ENCODE data around the gene ZNF615. TPM values are rescaled to one million over a fixed set of nuclear protein-coding genes. Genes with fewer than 3 reads are reported as not detected.
"Not testable (repeated sequence)": the region's sequence is repeated elsewhere in the genome, so short reads cannot be mapped to it uniquely, and the experiment has no call there.

Gene ZNF615
- 10.4 and 11.4 TPM in 2 replicates for total RNA-seq (2014; rRNA removed; shearing (Covaris generic))

DNA sequence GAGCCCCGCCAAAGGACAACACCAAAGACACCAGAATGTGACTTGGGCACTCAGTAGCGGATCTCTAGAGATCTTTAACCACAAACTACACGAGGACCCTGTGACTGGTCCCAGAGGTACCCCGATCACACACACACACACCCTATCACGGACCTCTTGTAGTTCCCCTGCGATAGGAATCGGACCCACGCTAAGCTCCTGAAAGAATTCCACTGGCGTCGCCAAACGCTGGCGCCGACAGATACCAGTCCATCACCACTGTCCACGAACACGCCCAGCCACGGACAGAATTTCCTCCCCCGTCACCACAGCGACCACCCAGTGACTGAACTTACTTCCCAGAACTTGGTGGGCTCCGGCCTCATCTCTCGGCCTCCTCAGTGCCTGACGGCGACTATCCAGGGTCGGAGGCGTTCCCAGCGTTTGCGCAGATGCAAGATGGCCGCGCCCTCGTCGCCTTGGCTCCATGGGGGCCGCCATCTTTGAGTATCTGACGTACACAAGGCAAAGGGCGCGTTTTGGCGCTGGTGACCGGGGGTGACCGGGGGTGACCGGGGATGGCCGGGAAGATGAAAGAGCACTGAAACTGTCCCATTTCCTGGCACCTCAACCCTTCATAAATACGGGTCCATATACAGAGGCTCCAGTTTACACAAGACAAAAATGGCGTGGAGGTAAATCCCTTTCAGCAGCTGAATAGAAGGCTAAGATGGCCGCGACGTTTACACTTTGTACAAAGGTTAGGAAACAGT, at the start of gene ZNF615:
Gene ZNF615 (minus strand): TSS at position 406 of the 752 bp plus-strand sequence. CDS start 4,500 bp downstream, outside the sequence.
- Histone ChIP-seq H3K4me1 (peaks cover 4% of the 10 kb centered on the region; the same call in 1 of the 2 replicates), H3K4me3 (peak within 1 kb of the TSS; percentile 83), H3K9me3 (replicated peaks) (peaks cover 4% of the 10 kb centered on the region; the same call in 1 of the 2 replicates), H3K27ac (peak within 1 kb of the TSS; percentile 94), H3K27me3 (no peaks in the 10 kb centered on the region), H3K36me3 (peaks cover 9% of the 10 kb centered on the region)
- peak; percentile 89 to 92 for DNase-seq

DNA sequence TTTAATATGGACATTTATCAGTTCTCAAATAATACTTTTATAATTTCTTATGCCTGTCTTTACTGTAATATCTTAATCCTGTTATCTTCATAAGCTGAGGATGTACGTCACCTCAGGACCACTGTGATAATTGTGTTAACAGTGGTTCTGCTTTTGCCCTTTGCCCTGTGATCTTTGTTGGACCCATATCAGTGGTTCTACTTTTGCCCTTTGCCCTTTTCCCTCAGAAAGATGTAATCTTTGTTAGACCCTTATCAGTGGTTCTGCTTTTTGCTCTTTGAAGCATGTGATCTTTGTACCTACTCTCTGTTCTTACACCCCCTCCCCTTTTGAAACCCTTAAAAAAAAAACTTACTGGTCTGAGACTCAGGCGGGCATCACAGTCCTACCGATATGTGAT, 48.5 kb upstream of the ZNF615 start:
- H3K27me3 ChIP-seq, DNase-seq, H3K36me3 ChIP-seq, H3K4me3 ChIP-seq, H3K27ac ChIP-seq, H3K4me1 ChIP-seq: not testable (repeated sequence)
- H3K9me3 ChIP-seq (replicated peaks) = peaks cover 14% of the 10 kb centered on the region

DNA sequence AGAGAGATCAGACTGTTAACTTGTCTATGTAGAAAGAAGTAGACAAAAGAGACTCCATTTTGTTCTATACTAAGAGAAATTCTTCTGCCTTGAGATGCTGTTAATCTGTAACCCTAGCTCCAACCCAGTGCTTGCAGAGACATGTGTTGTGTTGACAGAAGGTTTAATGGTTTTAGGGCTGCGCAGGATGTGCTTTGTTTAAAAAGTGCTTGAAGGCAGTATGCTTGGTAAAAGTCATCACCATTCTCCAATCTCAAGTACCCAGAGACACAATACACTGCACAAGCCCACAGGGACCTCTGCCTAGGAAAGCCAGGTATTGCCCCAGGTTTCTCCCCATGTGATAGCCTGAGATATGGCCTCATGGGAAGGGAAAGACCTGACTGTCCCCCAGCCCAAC, 43.7 kb upstream of the ZNF615 start:
- not testable (repeated sequence) for H3K27ac ChIP-seq, H3K4me3 ChIP-seq, H3K4me1 ChIP-seq, H3K36me3 ChIP-seq, DNase-seq, H3K27me3 ChIP-seq
- H3K9me3 ChIP-seq (replicated peaks) = peaks cover 20% of the 10 kb centered on the region

DNA sequence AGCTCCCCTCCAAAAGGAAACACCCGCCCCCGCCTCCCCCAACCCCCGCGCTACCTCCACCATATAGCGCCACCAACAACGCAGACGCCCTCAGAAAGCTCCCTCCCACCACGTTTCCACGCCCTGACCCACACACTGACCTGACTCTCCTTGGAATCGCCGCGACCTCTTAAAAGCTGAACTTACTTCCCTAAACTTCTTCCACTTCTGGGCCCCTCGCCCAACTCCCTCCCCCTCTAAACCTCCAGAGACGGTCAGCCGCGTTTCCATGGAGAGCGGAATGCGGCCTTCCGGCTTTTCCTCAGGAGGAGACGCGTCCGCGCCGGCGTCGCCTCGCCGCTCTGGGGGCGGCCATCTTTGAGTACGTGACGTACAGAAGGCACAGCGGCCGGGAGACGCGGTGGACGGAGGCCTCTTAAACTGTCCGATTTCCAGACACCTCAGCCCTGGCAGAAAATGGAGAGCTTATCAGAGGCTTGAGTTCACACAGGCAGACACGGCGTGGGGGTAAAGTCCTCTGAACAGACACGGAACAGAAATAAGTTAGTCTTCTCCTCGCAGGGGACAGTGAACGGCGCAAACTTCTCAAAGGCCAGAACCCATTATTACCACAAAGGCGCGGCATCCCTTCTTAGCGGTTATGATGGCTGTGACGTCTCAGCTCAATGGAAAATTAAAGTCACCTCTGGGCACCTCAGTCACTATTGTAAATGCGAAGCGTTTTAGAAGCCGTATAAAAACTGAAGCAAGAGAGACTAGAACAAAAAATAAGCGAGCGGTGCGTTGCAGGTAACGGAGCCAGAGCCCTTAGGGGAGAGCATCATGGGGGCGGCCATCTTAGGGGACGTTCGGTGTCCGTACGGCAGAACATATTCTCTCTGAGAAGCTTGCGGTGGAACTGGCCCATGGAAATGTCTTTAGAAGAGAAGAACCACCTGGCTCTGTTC, 40.8 kb upstream of the ZNF615 start, which contains the start of gene ZNF432:
Gene ZNF432 (minus strand): TSS at position 284 of the 947 bp plus-strand sequence. CDS start 1,970 bp downstream, outside the sequence.
- peak within 1 kb of the TSS; percentile 73 for H3K4me3 ChIP-seq
- no peaks in the 10 kb centered on the region for H3K4me1 ChIP-seq
- peak; percentile 91 to 92 for DNase-seq
- H3K36me3 ChIP-seq = peaks cover 30% of the 10 kb centered on the region
- H3K27ac ChIP-seq = peak within 1 kb of the TSS; percentile 84
- H3K9me3 ChIP-seq (replicated peaks) = peaks cover 20% of the 10 kb centered on the region
- H3K27me3 ChIP-seq = no peaks in the 10 kb centered on the region

DNA sequence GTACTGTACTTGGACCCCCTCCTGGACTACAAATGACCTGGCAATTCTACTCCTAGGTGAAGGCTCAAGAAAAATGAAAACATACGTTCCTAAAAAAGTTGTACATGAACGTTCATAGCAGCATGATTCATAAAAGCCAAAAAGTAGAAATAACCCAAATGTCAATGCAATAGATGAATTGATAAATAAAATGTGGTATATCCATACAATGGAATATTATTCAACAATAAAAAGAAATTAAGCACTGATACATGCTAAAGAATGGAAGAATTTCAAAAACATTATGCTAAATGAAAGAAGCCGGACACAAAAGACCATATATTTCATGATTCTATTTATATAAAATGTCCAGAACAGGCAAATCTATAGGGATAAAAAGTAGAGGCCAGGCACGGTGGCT, 31.2 kb upstream of the ZNF615 start:
- H3K9me3 ChIP-seq (replicated peaks) = peaks cover 32% of the 10 kb centered on the region
- peaks cover 84% of the 10 kb centered on the region for H3K36me3 ChIP-seq
- no peaks in the 10 kb centered on the region for H3K27me3 ChIP-seq

DNA sequence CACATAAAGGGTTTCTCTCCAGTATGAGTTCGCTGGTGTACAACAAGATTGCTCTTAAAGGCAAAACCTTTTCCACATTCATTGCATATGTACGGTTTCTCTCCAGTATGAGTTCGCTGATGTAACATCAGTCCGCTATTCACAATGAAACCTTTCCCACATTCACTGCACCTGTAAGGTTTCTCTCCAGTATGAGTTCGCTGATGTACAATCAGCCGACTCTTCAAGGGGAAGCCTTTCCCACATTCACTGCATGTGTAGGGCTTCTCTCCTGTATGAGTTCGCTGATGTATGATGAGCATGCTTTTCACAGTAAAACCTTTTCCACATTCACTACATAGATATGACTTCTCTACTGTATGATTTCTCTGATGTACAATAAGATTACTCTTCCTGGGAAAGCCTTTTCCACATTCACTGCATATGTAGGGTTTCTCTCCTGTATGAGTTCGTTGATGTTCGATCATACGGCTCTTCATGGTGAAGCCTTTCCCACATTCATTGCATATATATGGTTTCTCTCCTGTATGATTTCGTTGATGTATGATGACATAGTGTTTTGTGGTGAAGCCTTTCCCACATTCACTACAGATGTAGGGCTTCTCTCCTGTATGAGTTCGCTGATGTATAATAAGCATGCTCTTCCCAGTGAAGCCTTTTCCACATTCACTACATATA, 26.2 kb upstream of the ZNF615 start:
- H3K9me3 ChIP-seq (replicated peaks) = peaks cover 49% of the 10 kb centered on the region
- H3K27me3 ChIP-seq = no peaks in the 10 kb centered on the region
- DNase-seq = no peak
- H3K4me1 ChIP-seq = no peaks in the 10 kb centered on the region
- H3K36me3 ChIP-seq = peaks cover 69% of the 10 kb centered on the region
- H3K4me3 ChIP-seq = no peak overlapping the region
- no peak overlapping the region for H3K27ac ChIP-seq

More for the DNA sequence above, 31.2 kb upstream of the ZNF615 start:
- no peak for DNase-seq
- no peak overlapping the region for H3K27ac ChIP-seq
- no peak overlapping the region for H3K4me3 ChIP-seq
- H3K4me1 ChIP-seq = no peaks in the 10 kb centered on the region

DNA sequence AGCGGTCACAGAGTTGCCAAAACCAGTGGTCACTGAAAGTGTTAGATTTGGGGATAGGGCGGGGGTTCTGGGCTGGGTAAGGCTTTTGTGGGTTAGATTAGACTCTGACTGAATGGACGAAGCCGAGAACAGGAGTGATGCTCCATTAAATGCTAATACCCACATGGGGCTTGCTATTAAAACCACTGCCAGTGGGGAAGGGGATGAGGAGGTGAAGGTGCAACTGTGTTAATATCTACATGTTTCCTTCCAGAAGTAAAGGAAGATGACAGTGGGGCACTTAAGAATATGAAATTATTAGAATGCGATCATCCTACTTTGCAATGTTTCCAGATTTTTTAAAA, 20.7 kb upstream of the ZNF615 start:
- no peak for DNase-seq
- Histone ChIP-seq H3K4me3 (peak overlapping the region; percentile 93), H3K9me3 (replicated peaks) (peaks cover 18% of the 10 kb centered on the region), H3K27me3 (no peaks in the 10 kb centered on the region), H3K27ac (peak overlapping the region; percentile 93), H3K4me1 (no peaks in the 10 kb centered on the region), H3K36me3 (peaks cover 39% of the 10 kb centered on the region)

DNA sequence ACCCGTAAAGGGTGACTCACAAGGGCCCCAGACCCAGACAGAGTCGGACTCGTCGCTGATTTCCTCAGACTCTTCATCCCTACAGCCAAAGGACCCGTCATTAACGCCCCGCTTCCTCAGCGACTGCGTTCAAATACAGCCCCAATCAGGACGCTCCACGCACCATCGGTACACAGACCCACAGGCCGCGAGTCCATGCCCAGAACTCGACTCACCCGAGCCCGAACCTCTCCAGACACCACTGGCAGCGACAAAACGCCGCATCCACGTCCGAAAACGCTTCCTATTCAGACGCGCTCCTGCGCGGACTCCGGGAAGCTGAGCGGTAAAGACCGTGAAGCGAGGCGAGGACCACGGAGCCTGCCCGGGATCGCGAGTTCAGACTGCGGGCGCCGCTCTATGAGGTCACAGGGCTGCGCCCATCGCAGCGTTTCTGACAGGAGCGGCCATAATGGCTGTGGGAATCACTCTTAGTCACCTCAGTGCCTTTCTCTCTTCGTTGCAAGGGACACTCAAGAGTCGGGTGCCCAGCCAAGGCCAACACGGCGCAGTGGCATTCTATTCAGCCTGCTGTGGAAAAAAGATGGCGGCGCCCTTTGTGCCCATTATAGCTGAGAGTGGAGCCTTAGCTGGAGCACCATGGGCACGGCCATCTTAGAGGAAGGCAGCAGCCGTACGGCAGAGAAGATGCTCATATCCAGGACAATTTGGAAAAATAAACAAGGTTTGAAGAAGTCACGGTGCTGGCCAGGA, 20.2 kb upstream of the ZNF615 start, which contains the start of gene ZNF614:
Gene ZNF614 (minus strand): TSS at position 353 of the 753 bp plus-strand sequence. CDS start 2,634 bp downstream, outside the sequence.
- no peaks in the 10 kb centered on the region for H3K27me3 ChIP-seq
- DNase-seq = peak; percentile 87 to 90
- no peaks in the 10 kb centered on the region for H3K4me1 ChIP-seq
- H3K27ac ChIP-seq = peak within 1 kb of the TSS; percentile 93
- H3K4me3 ChIP-seq = peak within 1 kb of the TSS; percentile 93
- H3K36me3 ChIP-seq = peaks cover 39% of the 10 kb centered on the region
- H3K9me3 ChIP-seq (replicated peaks) = peaks cover 13% of the 10 kb centered on the region

DNA sequence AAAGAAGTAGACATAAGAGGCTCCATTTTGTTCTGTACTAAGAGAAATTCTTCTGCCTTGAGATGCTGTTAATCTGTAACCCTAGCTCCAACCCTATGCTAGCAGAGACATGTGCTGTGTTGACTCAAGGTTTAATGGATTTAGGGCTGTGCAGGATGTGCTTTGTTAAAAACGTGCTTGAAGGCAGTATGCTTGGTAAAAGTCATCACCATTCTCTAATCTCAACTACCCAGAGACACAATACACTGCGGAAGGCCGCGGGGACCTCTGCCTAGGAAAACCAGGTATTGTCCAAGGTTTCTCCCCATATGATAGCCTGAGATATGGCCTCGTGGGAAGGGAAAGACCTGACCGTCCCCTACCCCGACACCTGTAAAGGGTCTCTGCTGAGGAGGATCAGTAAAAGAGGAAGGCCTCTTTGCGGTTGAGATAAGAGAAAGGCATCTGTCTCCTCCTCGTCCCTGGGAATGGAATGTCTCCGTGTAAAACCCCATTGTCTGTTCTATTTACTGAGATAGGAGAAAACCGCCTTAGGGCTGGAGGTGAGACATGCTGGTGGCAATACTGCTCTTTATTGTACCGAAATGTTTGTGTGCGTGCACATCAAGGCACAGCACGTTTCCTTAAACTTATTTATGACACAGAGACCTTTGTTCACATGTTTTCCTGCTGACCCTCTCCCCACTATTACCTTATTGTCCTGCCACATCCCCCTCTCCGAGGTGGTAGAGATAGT, 18.4 kb upstream of the ZNF615 start:
- not testable (repeated sequence) for H3K9me3 ChIP-seq (replicated peaks); H3K27ac ChIP-seq; H3K27me3 ChIP-seq; H3K4me3 ChIP-seq; DNase-seq; H3K4me1 ChIP-seq
- peaks cover 48% of the 10 kb centered on the region for H3K36me3 ChIP-seq

DNA sequence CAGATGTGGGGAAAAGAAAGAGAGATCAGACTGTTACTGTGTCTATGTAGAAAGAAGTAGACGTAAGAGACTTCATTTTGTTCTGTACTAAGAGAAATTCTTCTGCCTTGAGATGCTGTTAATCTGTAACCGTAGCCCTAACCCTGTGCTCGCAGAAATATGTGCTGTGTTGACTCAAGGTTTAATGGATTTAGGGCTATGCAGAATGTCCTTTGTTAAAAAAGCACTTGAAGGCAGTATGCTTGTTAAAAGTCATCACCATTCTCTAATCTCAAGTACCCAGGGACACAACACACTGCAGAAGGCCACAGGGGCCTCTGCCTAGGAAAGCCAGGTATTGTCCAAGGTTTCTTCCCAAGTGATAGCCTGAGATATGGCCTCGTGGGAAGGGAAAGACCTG, 16.5 kb upstream of the ZNF615 start:
- peaks cover 64% of the 10 kb centered on the region for H3K36me3 ChIP-seq
- H3K27me3 ChIP-seq; H3K4me1 ChIP-seq; H3K9me3 ChIP-seq (replicated peaks); DNase-seq; H3K27ac ChIP-seq; H3K4me3 ChIP-seq: not testable (repeated sequence)

DNA sequence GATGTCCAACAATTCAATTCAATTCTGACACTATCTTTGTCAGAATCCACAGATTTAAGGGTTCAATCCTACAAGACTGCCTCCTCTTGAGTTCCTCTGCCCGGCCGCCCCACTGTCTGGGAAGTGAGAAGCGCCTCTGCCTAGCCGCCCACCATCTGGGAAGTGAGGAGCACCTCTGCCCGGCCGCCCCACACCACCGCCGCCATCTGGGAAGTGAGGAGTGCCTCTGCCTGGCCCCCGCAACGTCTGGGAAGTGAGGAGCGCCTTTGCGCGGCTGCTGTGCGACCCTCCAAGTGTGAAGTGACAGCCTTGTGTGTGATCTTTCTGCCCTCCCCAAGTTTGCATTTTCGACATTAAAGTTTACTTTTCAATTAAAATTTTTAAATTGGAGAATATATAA, 14.2 kb upstream of the ZNF615 start:
- H3K36me3 ChIP-seq = peaks cover 87% of the 10 kb centered on the region
- no peak overlapping the region for H3K27ac ChIP-seq
- DNase-seq = no peak
- H3K9me3 ChIP-seq (replicated peaks) = peaks cover 9% of the 10 kb centered on the region
- H3K4me3 ChIP-seq = no peak overlapping the region
- no peaks in the 10 kb centered on the region for H3K27me3 ChIP-seq
- no peaks in the 10 kb centered on the region for H3K4me1 ChIP-seq

DNA sequence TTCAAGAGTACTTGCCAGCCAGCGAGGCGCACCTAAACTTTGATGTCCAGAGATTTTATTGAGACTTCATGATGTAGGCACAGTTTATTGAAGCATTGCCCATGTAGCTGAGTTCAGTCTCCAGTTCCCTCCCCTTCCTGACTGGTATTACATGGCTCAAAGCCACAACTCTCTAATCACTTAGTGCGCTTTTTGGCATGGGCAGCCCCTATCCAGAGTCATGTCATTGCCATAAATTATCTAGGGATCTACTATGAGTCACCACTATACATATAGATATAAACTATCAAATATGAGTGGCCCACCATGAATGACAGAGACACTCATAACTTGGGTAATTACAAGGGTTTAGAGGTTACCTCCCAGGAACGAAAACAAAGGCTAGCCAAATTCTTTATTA, 12.5 kb upstream of the ZNF615 start:
- Histone ChIP-seq H3K27ac (no peak overlapping the region), H3K36me3 (peaks cover 98% of the 10 kb centered on the region), H3K4me3 (no peak overlapping the region), H3K4me1 (no peaks in the 10 kb centered on the region), H3K27me3 (no peaks in the 10 kb centered on the region), H3K9me3 (replicated peaks) (peaks cover 22% of the 10 kb centered on the region)
- no peak for DNase-seq

DNA sequence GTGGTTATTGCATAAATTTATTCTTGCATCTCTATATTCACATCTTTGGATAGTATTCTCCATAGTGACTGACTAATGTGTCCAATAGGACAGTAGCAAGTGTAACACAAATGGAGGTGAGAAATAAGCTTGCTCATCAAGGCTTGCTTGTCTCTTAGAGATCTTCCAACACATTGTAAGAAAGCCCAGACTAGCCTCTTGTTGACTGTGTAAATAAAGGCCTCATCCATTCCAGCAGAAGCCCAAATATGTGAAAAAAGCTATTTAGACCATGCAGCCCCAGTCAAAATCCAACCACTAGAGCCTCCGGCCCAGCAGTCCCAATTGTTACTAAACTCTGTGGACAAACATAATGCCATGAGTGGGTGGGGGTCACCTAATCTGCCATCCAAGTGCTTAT, 2.7 kb upstream of the ZNF615 start:
- Histone ChIP-seq H3K27me3 (no peaks in the 10 kb centered on the region), H3K36me3 (peaks cover 31% of the 10 kb centered on the region), H3K9me3 (replicated peaks) (0 out of 2 replicates have a peak, but pooled peaks cover 1% of the 10 kb centered on the region), H3K4me3 (no peak overlapping the region), H3K27ac (no peak overlapping the region), H3K4me1 (peaks cover 4% of the 10 kb centered on the region; the same call in 1 of the 2 replicates)
- DNase-seq = no peak

Measured in SJCRH30 (cell line).